ENCODE results near the gene MAZ.

- TF ChIP-seq JUND (IDR thresholded peaks at IDR 0.05), result no peak
- no peak for TF ChIP-seq GABPA (IDR thresholded peaks at IDR 0.05; ENCODE audit: low read depth)
- TF ChIP-seq FOXJ3 (CRISPR knock-in tag; IDR thresholded peaks at IDR 0.05), result no peak
- no peak for TF ChIP-seq CTCF (IDR thresholded peaks at IDR 0.05)
- TF ChIP-seq USF2 (IDR thresholded peaks at IDR 0.05; ENCODE audit: borderline replicate concordance, low read depth, low read length), result no peak
- no peak for TF ChIP-seq RCOR1 (IDR thresholded peaks at IDR 0.05; ENCODE audit: low read length)
- no peak for TF ChIP-seq RFX5 (IDR thresholded peaks at IDR 0.05; ENCODE audit: low read length)
- TF ChIP-seq EP300 (IDR thresholded peaks at IDR 0.05; ENCODE audit: borderline replicate concordance in 1 of 2, low read depth in 1 of 2, low read length in 1 of 2), result no peak
- no peak for TF ChIP-seq TAF1 (IDR thresholded peaks at IDR 0.05; ENCODE audit: borderline replicate concordance, low read depth, low read length)
Observed at GRCh38 chr16:29790949-29791844, 15.1 kb upstream of the MAZ start.
